Measurements from ENCODE around the gene FBRS.

GRCh38 chr16:30680326-30680725, 22.1 kb downstream of the FBRS start:
- TF ChIP-seq CTCF (conservative IDR thresholded peaks at IDR 0.05) (no peak), EZH2 (IDR thresholded peaks at IDR 0.05; ENCODE audit: low read depth) (no peak)

Data from PC-9 (cell line).